HG03108 (cell line): ENCODE results near the gene CRYGC.
"Not testable (repeated sequence)": the region's sequence is repeated elsewhere in the genome, so short reads cannot be mapped to it uniquely, and the experiment has no call there.

ENCODE experiments used
- ATAC-seq: cut with Tn5 transposase; IDR thresholded peaks from one replicate; pipeline ENCODE4 v1.9.1; 2021; ENCODE audit warnings: moderate library complexity; ENCODE audit not compliant: unreplicated experiment

Gene CRYGC

GRCh38 chr2:208138334-208138733, 8.7 kb upstream of the CRYGC start:
- not testable (repeated sequence) for ATAC-seq

GRCh38 chr2:208136716-208137094, 7.1 kb upstream of the CRYGC start:
- ATAC-seq, result no peak

- ATAC-seq, result no peak
These were observed 6.4 kb upstream of the CRYGC start for GRCh38 chr2:208135794-208136715.

GRCh38 chr2:208134928-208135586, 5.4 kb upstream of the CRYGC start:
- peak; percentile 70 for ATAC-seq

GRCh38 chr2:208130712-208131110, 1.1 kb upstream of the CRYGC start:
- ATAC-seq, result no peak

- no peak for ATAC-seq
These were observed 1.5 kb downstream of the CRYGC start for GRCh38 chr2:208128136-208128535.

GRCh38 chr2:208127090-208127489, 2.5 kb downstream of the CRYGC start:
- no peak for ATAC-seq

- no peak for ATAC-seq
These were observed 4.4 kb downstream of the CRYGC start for GRCh38 chr2:208125251-208125650.

GRCh38 chr2:208124013-208124715, 5.5 kb downstream of the CRYGC start, which contains the start of gene CRYGD:
TSS of gene CRYGD (minus strand) at chr2:208124524. CDS start at chr2:208124473, 51 bp downstream.
- ATAC-seq, result not testable (repeated sequence)

GRCh38 chr2:208122248-208122647, 7.4 kb downstream of the CRYGC start:
- ATAC-seq, result no peak

- ATAC-seq, result no peak
These were observed 10.7 kb downstream of the CRYGC start for GRCh38 chr2:208118918-208119317.

- not testable (repeated sequence) for ATAC-seq
These were observed 12.2 kb downstream of the CRYGC start for GRCh38 chr2:208117390-208117789.

GRCh38 chr2:208112969-208113368, 16.7 kb downstream of the CRYGC start:
- no peak for ATAC-seq

GRCh38 chr2:208112273-208112745, 17.3 kb downstream of the CRYGC start:
- ATAC-seq, result not testable (repeated sequence)

GRCh38 chr2:208103616-208104015, 26.0 kb downstream of the CRYGC start:
- ATAC-seq, result no peak

GRCh38 chr2:208101716-208102631, 27.7 kb downstream of the CRYGC start:
- no peak for ATAC-seq

- no peak for ATAC-seq
These were observed 29.8 kb downstream of the CRYGC start for GRCh38 chr2:208099682-208100470.

GRCh38 chr2:208098701-208099100, 30.9 kb downstream of the CRYGC start:
- not testable (repeated sequence) for ATAC-seq

GRCh38 chr2:208098267-208098666, 31.4 kb downstream of the CRYGC start:
- ATAC-seq, result no peak
